GM21737 (cell line): ENCODE data around the gene KRTAP12-4.
"Not testable (repeated sequence)": the region's sequence is repeated elsewhere in the genome, so short reads cannot be mapped to it uniquely, and the experiment has no call there.

ENCODE experiments used
- ATAC-seq: cut with Tn5 transposase; IDR thresholded peaks from one replicate; pipeline ENCODE4 v1.9.1; 2021; ENCODE audit warnings: mild to moderate bottlenecking, moderate library complexity; ENCODE audit not compliant: unreplicated experiment

KRTAP12-4 gene

DNA sequence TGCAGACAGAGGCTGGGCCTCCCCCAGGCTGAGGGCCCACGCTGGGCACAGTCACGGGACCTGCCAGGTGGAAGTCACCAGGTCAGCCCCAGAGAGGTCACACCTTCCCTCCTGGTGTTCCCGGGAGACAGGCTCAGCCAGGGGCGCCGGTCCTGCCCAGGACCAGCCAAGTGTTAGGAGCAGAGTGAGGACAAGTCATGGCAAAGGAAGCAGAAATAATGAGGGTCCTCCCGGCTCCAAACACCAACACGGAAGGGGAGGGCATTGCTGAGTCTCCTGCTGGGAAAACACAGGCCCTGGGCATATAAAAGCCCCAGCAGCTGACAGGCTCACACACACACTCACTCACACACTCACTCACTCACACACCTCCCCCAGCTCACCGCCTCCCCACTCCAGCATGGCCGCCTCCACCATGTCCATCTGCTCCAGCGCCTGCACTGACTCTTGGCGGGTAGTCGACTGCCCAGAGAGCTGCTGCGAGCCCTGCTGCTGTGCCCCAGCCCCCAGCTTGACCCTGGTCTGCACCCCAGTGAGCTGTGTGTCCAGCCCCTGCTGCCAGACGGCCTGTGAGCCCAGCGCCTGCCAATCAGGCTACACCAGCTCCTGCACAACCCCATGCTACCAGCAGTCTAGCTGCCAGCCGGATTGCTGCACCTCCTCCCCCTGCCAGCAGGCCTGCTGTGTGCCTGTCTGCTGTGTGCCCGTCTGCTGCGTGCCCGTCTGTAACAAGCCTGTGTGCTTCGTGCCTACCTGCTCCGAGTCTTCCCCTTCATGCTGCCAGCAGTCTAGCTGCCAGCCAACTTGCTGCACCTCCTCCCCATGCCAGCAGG lies 17.2 kb downstream of the KRTAP12-4 start, which contains the start of gene KRTAP10-10:
Gene KRTAP10-10 (plus strand): TSS at position 339 of the 833 bp plus-strand sequence. CDS start 62 bp downstream, at position 401.
- no peak for ATAC-seq

DNA sequence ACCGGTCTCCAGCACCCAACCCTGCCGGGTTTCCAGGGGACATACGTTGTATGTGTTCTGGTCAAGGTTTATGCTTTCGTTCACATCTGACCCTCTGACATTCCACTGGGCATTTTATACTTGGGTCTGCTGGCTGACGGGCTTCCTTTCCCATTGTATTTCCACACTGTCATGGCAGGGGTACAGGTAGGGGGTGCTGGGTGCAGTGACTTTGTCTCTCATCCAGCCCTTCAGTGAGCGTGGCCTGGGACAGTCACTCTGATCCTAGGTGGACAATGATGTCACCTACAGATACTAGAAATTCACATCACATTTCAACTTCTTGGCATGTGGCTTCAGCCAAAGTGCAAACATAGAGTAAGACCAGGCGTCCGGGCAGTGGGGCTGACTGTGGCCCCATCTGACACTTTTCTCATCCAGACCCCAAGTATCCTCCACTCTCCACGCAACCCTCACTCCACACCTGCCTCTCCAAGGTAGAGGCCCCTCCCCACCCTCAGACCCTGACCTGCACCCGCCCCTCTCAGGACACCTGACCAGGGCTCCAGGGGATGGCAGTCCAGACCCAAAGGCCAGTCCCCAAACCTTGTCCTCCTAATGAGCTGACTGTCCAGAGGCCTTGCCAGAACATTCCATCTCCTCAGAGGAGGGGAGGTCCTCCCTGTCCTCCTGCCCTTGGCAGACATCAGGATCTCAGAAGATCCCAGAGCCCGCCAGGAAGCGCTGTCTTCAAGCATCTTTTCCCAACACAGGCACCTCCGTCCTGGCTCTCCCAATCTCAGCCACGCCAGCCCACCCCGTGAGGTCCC lies 18.0 kb downstream of the KRTAP12-4 start:
- no peak for ATAC-seq

DNA sequence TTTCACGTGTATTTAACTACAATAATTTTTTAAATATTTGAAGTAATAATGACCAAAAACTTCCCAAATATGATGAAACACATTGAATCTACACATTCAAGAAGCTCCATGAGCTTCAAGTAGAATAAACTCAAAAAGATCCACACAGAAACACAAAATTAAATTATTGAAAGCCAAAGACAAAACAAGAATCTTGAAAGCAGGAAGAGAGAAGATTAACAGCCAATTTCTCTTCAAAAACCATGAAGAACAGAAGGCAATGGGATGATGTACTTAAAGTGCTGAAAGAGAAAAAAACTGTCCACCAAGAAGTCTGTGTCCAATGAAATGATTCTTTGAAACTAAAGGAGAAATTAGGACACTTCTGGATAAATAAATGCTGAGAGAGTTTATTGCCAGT lies 22.4 kb downstream of the KRTAP12-4 start:
- ATAC-seq = no peak

DNA sequence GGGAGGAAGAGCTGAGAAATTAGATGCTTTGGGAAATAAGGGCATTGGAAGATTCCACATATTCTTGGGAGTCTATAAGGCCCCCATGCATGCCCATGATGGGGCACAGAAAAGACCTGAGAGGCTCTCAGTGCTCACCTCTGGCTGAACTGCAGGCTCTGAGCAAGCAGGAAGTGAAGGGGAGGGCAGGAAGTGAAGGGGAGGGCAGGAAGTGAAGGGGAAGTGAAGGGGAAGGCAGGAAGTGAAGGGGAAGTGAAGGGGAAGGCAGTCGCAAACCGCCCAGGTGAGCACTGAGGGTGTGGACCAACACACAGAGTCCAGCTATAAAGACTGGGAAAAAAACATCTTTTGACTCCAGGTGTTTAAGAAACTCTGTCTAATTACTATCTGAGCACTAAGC lies 24.0 kb downstream of the KRTAP12-4 start:
- no peak for ATAC-seq

DNA sequence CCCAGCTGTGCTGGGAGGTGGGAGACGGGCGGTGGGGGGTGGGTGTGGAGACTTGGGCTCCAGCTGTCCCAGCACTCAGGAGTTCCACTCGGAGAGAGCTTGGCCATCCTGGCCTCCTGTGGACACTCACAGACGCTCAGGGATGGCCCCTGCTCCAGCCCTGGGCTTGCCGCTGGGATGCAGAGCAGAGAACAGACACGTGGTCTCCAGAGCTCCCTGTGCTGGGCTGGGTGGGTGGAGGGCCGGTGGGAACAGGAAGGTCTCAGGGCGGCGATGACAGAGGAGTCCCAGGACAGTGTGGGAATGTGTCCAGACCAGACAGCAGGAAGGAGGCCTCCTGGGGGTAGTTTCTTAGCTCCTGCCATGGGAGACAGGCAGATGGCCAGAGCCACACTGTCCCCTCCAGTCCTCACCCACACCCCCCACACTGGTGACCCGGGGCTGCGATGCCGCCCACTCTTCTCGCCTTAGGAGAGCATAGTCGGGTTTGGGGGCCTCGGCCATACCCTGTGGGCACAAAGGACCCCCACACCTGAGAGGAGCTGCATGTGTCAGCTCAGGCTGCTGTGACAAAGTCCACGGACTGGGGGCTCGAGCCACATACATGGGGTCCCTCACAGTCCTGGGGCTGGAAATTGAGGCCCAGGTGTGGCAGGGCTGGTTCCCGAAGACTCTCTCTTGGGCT lies 25.6 kb downstream of the KRTAP12-4 start:
- no peak for ATAC-seq

- ATAC-seq = not testable (repeated sequence)
Measured at GRCh38 chr21:44627831-44628233, 26.6 kb downstream of the KRTAP12-4 start.

GRCh38 chr21:44627181-44627822 lies 27.2 kb downstream of the KRTAP12-4 start:
- ATAC-seq = not testable (repeated sequence)

DNA sequence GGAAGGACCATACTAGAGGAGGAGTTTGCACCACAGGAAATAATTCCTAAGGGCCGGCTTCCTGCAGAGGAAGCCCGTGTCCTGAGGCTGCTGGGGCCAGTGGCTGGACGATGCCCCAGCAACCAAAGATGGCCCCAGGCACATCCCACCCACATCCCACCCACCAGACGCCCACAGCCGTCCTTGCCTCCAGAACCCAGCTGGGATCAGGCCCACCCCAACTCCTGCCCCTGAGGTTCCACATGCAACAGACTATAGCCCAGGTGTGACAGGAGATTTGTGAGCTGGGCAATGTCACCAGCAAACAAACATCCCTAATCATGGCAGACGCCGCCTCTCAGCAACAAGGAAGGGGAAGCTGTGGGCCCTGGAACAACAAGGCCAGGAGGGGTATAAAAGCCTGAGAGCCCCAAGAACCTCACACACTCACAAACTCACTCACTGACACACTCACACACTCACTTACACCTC lies 27.8 kb downstream of the KRTAP12-4 start, which contains the start of gene KRTAP10-9:
Gene KRTAP10-9 (plus strand): TSS at position 421 of the 471 bp plus-strand sequence. CDS start 79 bp downstream, outside the sequence.
- ATAC-seq = no peak

DNA sequence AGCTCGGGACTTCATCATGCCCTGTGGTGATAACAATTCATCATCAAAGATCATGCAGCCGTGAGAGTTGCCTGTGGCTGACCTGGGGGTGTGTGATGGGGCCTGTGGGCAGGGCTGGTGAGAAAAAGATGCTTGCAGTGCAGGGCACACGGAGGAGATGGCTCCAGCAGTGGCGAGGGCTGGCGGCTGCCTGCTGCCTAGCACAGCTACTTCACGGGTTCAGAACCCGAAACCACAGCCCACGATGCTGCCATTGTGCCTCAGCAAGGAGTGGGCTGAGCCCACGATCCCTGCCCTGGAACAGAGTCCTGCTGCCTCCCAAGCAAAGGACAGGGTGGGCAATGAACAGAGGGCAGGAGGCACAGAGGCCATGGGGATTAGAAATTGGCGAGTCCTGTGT lies 28.2 kb downstream of the KRTAP12-4 start:
- no peak for ATAC-seq

- ATAC-seq = no peak
Measured at GRCh38 chr21:44625756-44626155, 28.7 kb downstream of the KRTAP12-4 start.

GRCh38 chr21:44623575-44623974 lies 30.9 kb downstream of the KRTAP12-4 start:
- no peak for ATAC-seq

GRCh38 chr21:44619886-44620285 lies 34.6 kb downstream of the KRTAP12-4 start:
- no peak for ATAC-seq

- ATAC-seq = no peak
Measured at GRCh38 chr21:44618909-44619308, 35.5 kb downstream of the KRTAP12-4 start.

- no peak for ATAC-seq
Measured at GRCh38 chr21:44618504-44618903, 36.0 kb downstream of the KRTAP12-4 start.

GRCh38 chr21:44617071-44617501 lies 37.4 kb downstream of the KRTAP12-4 start:
- ATAC-seq = no peak

- ATAC-seq = no peak
Measured at GRCh38 chr21:44616591-44616926, 37.9 kb downstream of the KRTAP12-4 start.

DNA sequence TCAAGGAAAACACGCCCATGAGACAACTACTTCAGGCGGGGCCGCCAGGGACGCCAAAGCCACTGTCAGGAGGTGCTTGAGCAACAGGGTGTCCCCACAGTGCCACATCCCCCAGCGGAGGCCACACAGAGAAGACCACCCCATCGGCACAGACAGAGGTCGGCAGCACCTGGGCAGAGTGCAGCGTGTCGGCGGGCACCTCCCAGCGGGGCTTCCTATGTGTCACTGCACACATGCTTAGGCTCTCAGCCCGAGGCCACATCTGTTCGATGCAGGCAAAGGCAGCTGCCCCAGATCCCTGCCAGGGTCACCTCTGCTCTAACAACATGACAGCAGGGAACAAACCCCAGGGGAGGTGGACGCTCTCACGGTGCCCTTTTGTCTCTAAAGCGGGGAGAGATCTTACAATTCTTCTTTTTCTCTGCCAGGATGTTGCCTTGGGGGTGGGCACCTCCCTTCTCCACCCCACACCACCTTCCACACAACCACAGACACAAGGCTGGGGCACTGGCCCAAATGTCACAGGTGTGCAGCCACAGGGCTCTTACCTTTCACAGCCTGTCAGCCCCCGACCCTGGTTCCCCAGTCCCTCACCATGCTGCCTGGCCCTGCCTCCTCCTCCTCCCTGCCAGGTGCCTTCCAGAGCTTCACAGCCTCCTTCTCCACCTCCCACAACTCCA lies 38.4 kb downstream of the KRTAP12-4 start:
- ATAC-seq = no peak

GRCh38 chr21:44615466-44615865 lies 39.0 kb downstream of the KRTAP12-4 start:
- ATAC-seq = no peak

- ATAC-seq = no peak
Measured at GRCh38 chr21:44614961-44615391, 39.5 kb downstream of the KRTAP12-4 start.

- no peak for ATAC-seq
Measured at GRCh38 chr21:44614161-44614631, 40.3 kb downstream of the KRTAP12-4 start.
